GM06990 (cell line): Measurements from ENCODE around the gene LIMS2.

Source experiments
- DNase-seq: peaks from one replicate; pipeline ENCODE4 v3.0.0-alpha.2; 2011; ENCODE audit not compliant: insufficient read length; ENCODE audit errors: extremely low read depth
- H3K27me3 ChIP-seq: replicated peaks from 2 replicates; pipeline ENCODE4 v1.6.0; 2011; ENCODE audit warnings: low read length; ENCODE audit not compliant: control insufficient read depth, insufficient read depth
- H3K36me3 ChIP-seq: 2 replicates; pipeline ENCODE4 v1.5.1; 2011; ENCODE audit warnings: low read length; ENCODE audit not compliant: control insufficient read depth, insufficient read depth
- H3K4me3 ChIP-seq: replicated peaks from 2 replicates; pipeline ENCODE4 v1.5.1; 2011; ENCODE audit warnings: low read depth, mild to moderate bottlenecking, control low read depth, low read length
- TF ChIP-seq, protein P1 (sequence below): IDR thresholded peaks from 2 replicates; pipeline ENCODE4 v1.5.1; 2011; ENCODE audit warnings: low read length, control low read depth, mild to moderate bottlenecking, inconsistent platforms; ENCODE audit not compliant: insufficient read depth, poor library complexity, severe bottlenecking

The LIMS2 gene, protein sequence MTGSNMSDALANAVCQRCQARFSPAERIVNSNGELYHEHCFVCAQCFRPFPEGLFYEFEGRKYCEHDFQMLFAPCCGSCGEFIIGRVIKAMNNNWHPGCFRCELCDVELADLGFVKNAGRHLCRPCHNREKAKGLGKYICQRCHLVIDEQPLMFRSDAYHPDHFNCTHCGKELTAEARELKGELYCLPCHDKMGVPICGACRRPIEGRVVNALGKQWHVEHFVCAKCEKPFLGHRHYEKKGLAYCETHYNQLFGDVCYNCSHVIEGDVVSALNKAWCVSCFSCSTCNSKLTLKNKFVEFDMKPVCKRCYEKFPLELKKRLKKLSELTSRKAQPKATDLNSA

DNA sequence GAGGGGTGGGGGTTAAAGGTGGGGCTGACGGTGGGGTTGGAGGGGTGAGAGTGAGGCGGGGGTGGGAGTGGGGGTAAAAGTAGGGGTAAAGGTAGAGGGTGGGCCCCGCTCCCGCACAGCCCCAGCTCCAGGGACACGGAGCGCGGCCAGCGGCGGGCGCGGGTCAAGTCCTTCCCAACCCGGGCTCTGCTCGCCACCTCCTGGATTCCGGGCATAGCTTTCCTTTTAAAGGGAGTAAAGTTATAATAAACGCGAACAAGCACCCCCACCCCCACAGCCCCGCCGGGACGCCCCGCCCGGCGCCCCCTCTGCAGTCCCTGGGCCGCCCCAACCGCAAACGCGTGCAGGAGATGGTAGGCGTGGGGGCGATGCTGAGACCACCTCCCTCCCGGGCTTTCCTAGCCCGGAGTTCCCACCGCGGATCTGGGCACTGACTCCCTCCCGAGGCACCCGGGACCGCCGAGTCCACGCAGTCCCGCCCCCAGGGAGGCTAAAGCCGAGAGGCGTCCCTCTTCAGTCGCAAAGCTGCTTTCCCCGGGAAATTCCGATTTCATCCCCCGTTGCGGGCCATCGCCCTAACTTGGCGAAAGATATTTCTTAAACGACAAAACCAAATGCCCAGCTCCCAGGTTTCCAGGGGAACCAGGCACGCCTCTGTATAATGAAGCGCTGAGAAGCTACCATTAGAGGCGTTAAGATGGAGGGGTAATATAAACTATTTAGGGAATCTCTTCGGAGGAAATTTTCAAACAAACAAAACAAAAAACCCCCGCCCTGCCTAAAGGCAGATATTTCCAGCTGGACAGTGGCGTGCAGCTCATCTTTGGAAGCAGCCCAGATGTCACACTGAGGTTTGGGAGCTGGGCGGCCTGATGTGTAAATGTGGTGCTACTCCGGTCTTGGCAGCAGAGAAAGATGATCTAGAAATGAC, at the start of gene LIMS2:
Gene LIMS2, minus strand, starts transcription at position 200 of the 931 bp plus-strand sequence. CDS start 506 bp downstream, outside the sequence.
- H3K36me3 ChIP-seq: no peaks in the 10 kb centered on the region
- peaks cover 3% of the 10 kb centered on the region for H3K27me3 ChIP-seq
- TF ChIP-seq, protein P1, sequence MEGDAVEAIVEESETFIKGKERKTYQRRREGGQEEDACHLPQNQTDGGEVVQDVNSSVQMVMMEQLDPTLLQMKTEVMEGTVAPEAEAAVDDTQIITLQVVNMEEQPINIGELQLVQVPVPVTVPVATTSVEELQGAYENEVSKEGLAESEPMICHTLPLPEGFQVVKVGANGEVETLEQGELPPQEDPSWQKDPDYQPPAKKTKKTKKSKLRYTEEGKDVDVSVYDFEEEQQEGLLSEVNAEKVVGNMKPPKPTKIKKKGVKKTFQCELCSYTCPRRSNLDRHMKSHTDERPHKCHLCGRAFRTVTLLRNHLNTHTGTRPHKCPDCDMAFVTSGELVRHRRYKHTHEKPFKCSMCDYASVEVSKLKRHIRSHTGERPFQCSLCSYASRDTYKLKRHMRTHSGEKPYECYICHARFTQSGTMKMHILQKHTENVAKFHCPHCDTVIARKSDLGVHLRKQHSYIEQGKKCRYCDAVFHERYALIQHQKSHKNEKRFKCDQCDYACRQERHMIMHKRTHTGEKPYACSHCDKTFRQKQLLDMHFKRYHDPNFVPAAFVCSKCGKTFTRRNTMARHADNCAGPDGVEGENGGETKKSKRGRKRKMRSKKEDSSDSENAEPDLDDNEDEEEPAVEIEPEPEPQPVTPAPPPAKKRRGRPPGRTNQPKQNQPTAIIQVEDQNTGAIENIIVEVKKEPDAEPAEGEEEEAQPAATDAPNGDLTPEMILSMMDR: no peak
- peak within 1 kb of the TSS; percentile 25 for H3K4me3 ChIP-seq
- DNase-seq: no peak

DNA sequence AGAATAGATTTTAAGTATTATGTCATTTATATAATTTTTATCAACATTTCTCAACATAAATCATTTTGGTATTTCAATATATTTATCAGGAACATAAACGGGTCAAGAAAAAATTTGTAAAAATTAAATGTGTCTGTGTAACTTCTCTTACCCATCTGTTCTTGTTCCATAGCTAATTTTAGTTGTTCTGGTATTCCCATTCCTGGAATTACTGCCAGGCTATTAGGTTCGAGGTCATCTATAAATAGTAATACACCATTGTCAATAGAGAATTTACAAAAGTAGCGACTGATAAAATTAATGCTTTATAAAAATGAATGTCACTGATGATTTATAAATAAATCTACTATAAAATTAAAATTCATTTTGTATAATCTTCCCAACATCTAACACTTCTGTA, 47.5 kb upstream of the LIMS2 start:
- no peak for DNase-seq
- H3K27me3 ChIP-seq: no peaks in the 10 kb centered on the region
- H3K4me3 ChIP-seq: no peak overlapping the region
- peaks cover 15% of the 10 kb centered on the region for H3K36me3 ChIP-seq
- TF ChIP-seq, protein P1: no peak

DNA sequence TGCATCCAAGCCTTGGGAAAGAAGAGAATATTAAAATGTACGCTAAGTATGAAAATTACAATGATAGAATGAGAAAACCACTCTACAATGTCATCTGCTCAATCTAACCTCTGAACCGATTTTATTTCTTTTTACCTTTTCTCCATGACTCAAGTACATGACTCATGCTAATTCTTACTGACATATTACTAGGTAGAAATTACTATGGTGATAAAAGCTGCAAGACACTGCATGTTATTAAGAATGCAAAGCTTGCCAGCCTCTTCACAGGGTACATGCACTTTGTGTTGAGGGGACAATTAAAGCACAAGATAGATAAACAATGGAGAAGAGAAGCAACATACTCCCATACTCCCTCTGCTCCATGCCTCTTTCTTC, 46.6 kb upstream of the LIMS2 start:
- Histone ChIP-seq H3K36me3 (peaks cover 15% of the 10 kb centered on the region), H3K4me3 (no peak overlapping the region), H3K27me3 (no peaks in the 10 kb centered on the region)
- no peak for DNase-seq
- TF ChIP-seq, protein P1: no peak

DNA sequence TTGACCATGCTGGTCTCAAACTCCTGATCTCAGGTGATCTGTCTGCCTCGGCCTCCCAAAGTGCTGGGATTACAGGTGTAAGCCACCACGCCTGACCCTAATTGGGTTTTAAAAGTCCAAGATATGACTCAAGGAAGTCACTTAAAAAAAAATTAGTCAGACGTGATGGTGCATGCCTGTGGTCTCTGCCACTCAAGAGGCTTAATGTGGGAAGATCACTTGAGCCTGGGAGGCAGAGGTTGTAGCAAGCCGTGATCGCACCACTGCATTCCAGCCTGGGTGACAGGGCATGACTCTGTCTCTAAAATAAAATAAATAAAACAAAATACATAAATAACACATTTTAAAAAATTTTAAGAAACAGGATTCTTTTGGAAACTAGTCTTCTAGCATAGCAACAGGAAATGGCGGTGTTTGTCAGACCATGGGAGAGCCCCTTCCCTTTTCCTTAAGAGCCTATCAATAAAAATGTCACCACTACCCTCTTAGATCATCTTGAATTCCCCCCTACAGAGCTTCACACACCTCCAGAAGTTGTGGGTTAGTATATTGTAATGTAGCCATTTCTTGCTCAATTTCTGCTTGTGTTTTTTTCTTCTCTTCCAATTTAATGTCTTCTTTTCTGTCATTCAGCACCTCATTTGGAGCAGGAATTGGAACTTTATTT, 46.1 kb upstream of the LIMS2 start:
- no peaks in the 10 kb centered on the region for H3K27me3 ChIP-seq
- TF ChIP-seq, protein P1: no peak
- peaks cover 18% of the 10 kb centered on the region for H3K36me3 ChIP-seq
- DNase-seq: no peak
- H3K4me3 ChIP-seq: no peak overlapping the region

DNA sequence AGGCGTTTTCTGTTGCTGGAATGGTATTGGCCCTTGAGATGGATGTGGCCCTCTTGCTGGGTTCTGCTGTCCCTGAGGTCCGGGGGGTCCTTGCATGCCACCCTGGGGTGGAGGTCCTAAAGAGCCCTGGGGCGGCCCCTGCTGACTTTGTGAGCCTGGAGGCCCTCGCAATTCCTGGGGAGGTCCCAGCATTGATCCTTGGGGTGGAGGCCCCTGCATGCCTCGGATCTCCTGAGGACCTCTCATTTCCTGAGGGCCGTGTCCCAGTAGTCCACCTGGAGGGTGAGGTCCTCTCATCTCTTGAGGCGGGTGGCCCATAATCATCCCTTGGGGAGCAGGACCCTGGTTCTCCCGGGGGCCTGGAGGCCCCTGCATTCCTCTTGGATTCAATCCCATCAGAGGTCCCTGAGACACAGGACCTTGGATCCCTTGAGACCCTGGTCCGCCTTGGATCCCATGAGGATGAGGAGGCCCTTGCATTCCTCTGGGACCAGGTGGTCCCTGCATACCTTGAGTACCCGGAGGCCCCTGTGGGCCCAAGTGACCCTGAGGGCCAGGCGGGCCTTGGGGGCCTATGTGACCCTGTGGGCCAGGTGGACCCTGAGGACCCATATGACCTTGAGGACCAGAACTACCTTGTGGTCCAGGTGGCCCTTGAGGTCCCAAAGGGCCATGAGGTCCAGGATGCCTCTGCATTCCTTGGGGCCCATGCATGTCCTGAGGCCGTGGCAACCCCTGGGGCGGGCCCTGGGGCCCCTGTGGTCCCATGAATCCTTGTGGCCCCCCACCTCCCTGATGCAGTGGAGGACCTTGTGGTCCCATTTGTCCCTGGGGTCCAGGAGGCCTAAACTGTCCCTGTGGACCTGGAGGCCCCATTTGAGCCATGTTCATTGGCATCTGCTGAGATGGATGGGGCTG, 44.2 kb upstream of the LIMS2 start:
- H3K4me3 ChIP-seq: no peak overlapping the region
- TF ChIP-seq, protein P1: no peak
- peaks cover 20% of the 10 kb centered on the region for H3K36me3 ChIP-seq
- no peak for DNase-seq
- no peaks in the 10 kb centered on the region for H3K27me3 ChIP-seq
